Nephron progenitor cell (in vitro differentiated cells): ENCODE data around the gene ZBTB6.

Source experiments
- DNase-seq: peaks from one replicate; pipeline ENCODE4 v3.0.0; 2021
- H3K27ac Mint-ChIP-seq: 2 replicates; pipeline ENCODE4 v1.8.0; 2021; ENCODE audit warnings: mild to moderate bottlenecking, moderate library complexity, mixed read lengths
- H3K27me3 Mint-ChIP-seq: 2 replicates; pipeline ENCODE4 v1.8.0; 2021; ENCODE audit warnings: mild to moderate bottlenecking, low read depth, mixed read lengths; ENCODE audit not compliant: poor library complexity
- H3K36me3 Mint-ChIP-seq: 2 replicates; pipeline ENCODE4 v1.8.0; 2021; ENCODE audit warnings: low read depth, mixed read lengths
- H3K4me1 Mint-ChIP-seq: 2 replicates; pipeline ENCODE4 v1.8.0; 2021; ENCODE audit warnings: mixed read lengths
- H3K4me3 Mint-ChIP-seq: 2 replicates; pipeline ENCODE4 v1.8.0; 2021; ENCODE audit warnings: mild to moderate bottlenecking, moderate library complexity, mixed read lengths
- H3K9me3 Mint-ChIP-seq: 2 replicates; pipeline ENCODE4 v1.8.0; 2021; ENCODE audit warnings: mild to moderate bottlenecking, moderate library complexity, mixed read lengths
- CTCF ChIP-seq: fragments of 200-600 bp; sonication (generic); IDR thresholded peaks from 2 replicates; pipeline ENCODE4 v1.5.0; 2021; ENCODE audit warnings: antibody characterized with exemption

The ZBTB6 gene

GRCh38 chr9:122940749-122941581, 27.8 kb upstream of the ZBTB6 start, which contains the start of gene RABGAP1:
RABGAP1 (plus strand) TSS chr9:122941020; CDS start chr9:122957060, 16,040 bp downstream.
- Mint-ChIP-seq H3K4me3 (peak within 1 kb of the TSS; percentile 97), H3K27me3 (no peaks in the 10 kb centered on the region), H3K9me3 (no peaks in the 10 kb centered on the region), H3K4me1 (peaks cover 21% of the 10 kb centered on the region), H3K27ac (peak within 1 kb of the TSS; percentile 91), H3K36me3 (peaks cover 47% of the 10 kb centered on the region)
- TF ChIP-seq CTCF: no peak
- DNase-seq: peak; percentile 99

GRCh38 chr9:122940454-122940748, 27.3 kb upstream of the ZBTB6 start:
- H3K27ac Mint-ChIP-seq: peak overlapping the region; percentile 90
- no peaks in the 10 kb centered on the region for H3K9me3 Mint-ChIP-seq
- peaks cover 44% of the 10 kb centered on the region for H3K36me3 Mint-ChIP-seq
- TF ChIP-seq CTCF: no peak
- DNase-seq: no peak
- no peaks in the 10 kb centered on the region for H3K27me3 Mint-ChIP-seq
- H3K4me1 Mint-ChIP-seq: peaks cover 21% of the 10 kb centered on the region
- peak overlapping the region; percentile 97 for H3K4me3 Mint-ChIP-seq

- Mint-ChIP-seq H3K9me3 (no peaks in the 10 kb centered on the region), H3K4me3 (no peak overlapping the region), H3K36me3 (peaks cover 49% of the 10 kb centered on the region), H3K4me1 (peaks cover 27% of the 10 kb centered on the region), H3K27me3 (no peaks in the 10 kb centered on the region), H3K27ac (no peak overlapping the region)
- TF ChIP-seq CTCF: no peak
- DNase-seq: no peak
Measured at GRCh38 chr9:122939601-122940000, 26.5 kb upstream of the ZBTB6 start.

GRCh38 chr9:122936883-122937282, 23.8 kb upstream of the ZBTB6 start:
- Mint-ChIP-seq H3K27me3 (peaks cover 5% of the 10 kb centered on the region), H3K9me3 (no peaks in the 10 kb centered on the region), H3K4me1 (peaks cover 33% of the 10 kb centered on the region), H3K36me3 (peaks cover 46% of the 10 kb centered on the region), H3K27ac (no peak overlapping the region), H3K4me3 (no peak overlapping the region)
- TF ChIP-seq CTCF: no peak
- DNase-seq: no peak

GRCh38 chr9:122936464-122936863, 23.3 kb upstream of the ZBTB6 start:
- Mint-ChIP-seq H3K4me1 (peaks cover 29% of the 10 kb centered on the region), H3K27ac (no peak overlapping the region), H3K36me3 (peaks cover 44% of the 10 kb centered on the region), H3K4me3 (no peak overlapping the region), H3K27me3 (peaks cover 5% of the 10 kb centered on the region), H3K9me3 (no peaks in the 10 kb centered on the region)
- DNase-seq: no peak
- no peak for TF ChIP-seq CTCF
